GM12878 (cell line): ENCODE results near the gene DDX51. TPM values are rescaled to one million over a fixed set of nuclear protein-coding genes. Genes with fewer than 3 reads are reported as not detected.

Source experiments
- ATAC-seq: fragments of 200-7000 bp; cut with Tn5 transposase; 3 replicates; pipeline ENCODE4 v1.9.1; 2020; ENCODE audit warnings: mild to moderate bottlenecking, moderate library complexity
- BruUV-seq: library from RNA; stranded (reverse); fragments of 400-500 nt; replicated peaks from 2 replicates; lab custom pipeline; 2021; lab: Mats Ljungman, UMichigan
- CTCF ChIA-PET: fragments of 300-600 bp; sonication (Branson Sonifier 250); formaldehyde crosslinking; extraction: SDS; loops from one replicate; lab custom pipeline; 2021; ENCODE audit warnings: inconsistent platforms; lab: Yijun Ruan, JAX
- POLR2A ChIA-PET: fragments of 350-600 bp; formaldehyde crosslinking; extraction: SDS; loops from one replicate; lab custom pipeline; 2021; ENCODE audit warnings: inconsistent platforms; lab: Charles Lee
- RAD21 ChIA-PET: fragments of 300-600 bp; sonication (Branson Sonifier 250); formaldehyde crosslinking; loops from one replicate; lab custom pipeline; 2023; ENCODE audit warnings: antibody characterized with exemption; ENCODE audit not compliant: unreplicated experiment; lab: Charles Lee
- SMC1A ChIA-PET: fragments of 300-600 bp; sonication (Branson Sonifier 250); formaldehyde crosslinking; loops from one replicate; lab custom pipeline; 2023; ENCODE audit not compliant: unreplicated experiment, uncharacterized antibody; lab: Charles Lee
- DNase-seq: peaks from one replicate; pipeline ENCODE4 v3.0.0-alpha.2; 2011; ENCODE audit warnings: low read depth, low spot score
- FAIRE-seq: peaks from 3 replicates; lab custom pipeline; 2011; peaks lifted over from hg19 to GRCh38; lab: Jason Lieb, UNC
- H2AFZ ChIP-seq: 2 replicates; pipeline ENCODE4 v1.6.0; 2011; ENCODE audit warnings: low read depth, low read length, control low read depth; ENCODE audit not compliant: control insufficient read depth
- H3K27ac ChIP-seq: 2 replicates; pipeline ENCODE4 v1.5.1; 2011; ENCODE audit warnings: control low read depth; ENCODE audit not compliant: control insufficient read depth, insufficient read depth
- H3K27me3 ChIP-seq, 2 experiments: replicated peaks in 1 of 2; 2 replicates each; pipeline versions ENCODE4 v1.6.0 to v1.6.1; 2011; ENCODE audit warnings: low read length in 1 of 2; ENCODE audit not compliant: control insufficient read depth in 2 of 2, insufficient read depth in 2 of 2
- H3K36me3 ChIP-seq, 2 experiments: 2 replicates each; pipeline ENCODE4 v1.5.1; 2011; ENCODE audit warnings: low read length in 1 of 2; ENCODE audit not compliant: control insufficient read depth in 2 of 2, insufficient read depth in 2 of 2
- H3K4me1 ChIP-seq: 2 replicates; pipeline ENCODE4 v1.6.1; 2011; ENCODE audit warnings: mild to moderate bottlenecking, low read length, moderate library complexity, mixed read lengths; ENCODE audit not compliant: control insufficient read depth, insufficient read depth
- H3K4me2 ChIP-seq: 2 replicates; pipeline ENCODE4 v1.6.0; 2011; ENCODE audit warnings: control low read depth; ENCODE audit not compliant: control insufficient read depth, insufficient read depth
- H3K4me3 ChIP-seq: fragments of 200-600 bp; sonication (generic); 2 replicates; pipeline ENCODE4 v1.5.1; 2016
- H3K79me2 ChIP-seq: 2 replicates; pipeline ENCODE4 v1.6.0; 2011; ENCODE audit warnings: low read length; ENCODE audit not compliant: control insufficient read depth, insufficient read depth
- H3K9ac ChIP-seq: 2 replicates; pipeline ENCODE4 v1.8.0; 2011; ENCODE audit warnings: low read length, control low read depth, mixed read lengths; ENCODE audit not compliant: control insufficient read depth, insufficient read depth
- H3K9me3 ChIP-seq: replicated peaks from 3 replicates; pipeline ENCODE4 v1.5.1; 2011; ENCODE audit warnings: mild to moderate bottlenecking, low read length; ENCODE audit not compliant: control insufficient read depth, insufficient read depth
- H4K20me1 ChIP-seq: 2 replicates; pipeline ENCODE4 v1.6.0; 2011; ENCODE audit not compliant: control insufficient read depth, insufficient read depth
- BCLAF1 ChIP-seq: fragments of 450-650 bp; IDR thresholded peaks from 2 replicates; pipeline ENCODE4 v1.6.1; 2017; ENCODE audit warnings: antibody characterized with exemption, mild to moderate bottlenecking, moderate library complexity
- WGBS: methylation state at CpG from one replicate; pipeline ENCODE4 v1.1.6; 2016; ENCODE audit warnings: low lambda C conversion rate; ENCODE audit not compliant: insufficient replicate concordance, insufficient coverage; ENCODE audit errors: missing lambda C conversion rate; 5-methylcytosine and 5-hydroxymethylcytosine counted together
- in situ Hi-C: fragments of 300-500 bp; cut with MboI; formaldehyde crosslinking; loops from 9 replicates; pipeline ENCODE4 v1.14.3; 2018; ENCODE audit warnings: mixed read lengths
- intact Hi-C: fragments of 100-400 bp; cut with micrococcal nuclease; formaldehyde crosslinking; loops from one replicate; pipeline ENCODE4 v1.14.2; 2022; ENCODE audit not compliant: unreplicated experiment
- polyA plus RNA-seq, 11 experiments: library from polyadenylated mRNA; depleted of rRNA in 4 of 11; unstranded in 6 of 11; stranded (reverse) in 5 of 11; fragments of >200 nt; fragmentation: Nextera tagmentation in 4 of 11; fragmentation: Illumina TruSeq in 1 of 11; extraction: Ambion mirVana in 4 of 11; extraction: Trizol in 1 of 11; gene quantifications; 1 replicate in 1 of 11; 2 replicates in 10 of 11; pipeline versions ENCODE4 v1.2.1 to v1.2.3, GENCODE V29; 2011 to 2016; ENCODE audit warnings: inconsistent platforms in 2 of 11, missing spikeins in 2 of 11, low read depth in 1 of 11
- total RNA-seq, 4 experiments: library from RNA; depleted of rRNA in 3 of 4; stranded (reverse); fragments of >200 nt in 3 of 4; fragmentation: Illumina TruSeq in 1 of 4; extraction: Trizol in 1 of 4; gene quantifications; 2 replicates each; pipeline versions ENCODE4 v1.2.1 to v1.2.3, GENCODE V29; 2013 to 2021

The DDX51 gene
- total and polyA plus RNA-seq, 10 of the 15 experiments (the other 5 are each of a cell fraction or from before 2014, with no cell fraction given): 0.97 to 29.1 (median 9.8) TPM

GRCh38 chr12:132142679-132143335 is 1.3 kb downstream of the DDX51 start:
- Histone ChIP-seq H3K79me2 (peaks cover 38% of the 10 kb centered on the region), H3K27ac (peak overlapping the region; percentile 53; the same call in 1 of the 2 replicates), H4K20me1 (no peaks in the 10 kb centered on the region), H3K9me3 (no peaks in the 10 kb centered on the region), H3K9ac (peak overlapping the region; percentile 78)
- FAIRE-seq (no peak), ATAC-seq (no peak)
- SMC1A ChIA-PET: no interaction called here
- no peak for TF ChIP-seq BCLAF1
- TF ChIP-seq, all 136 proteins: peak for 0
- peak overlapping the region; percentile 92 for H3K4me2 ChIP-seq
- H3K4me3 ChIP-seq: peak overlapping the region; percentile 88
- intact Hi-C loops: loop anchor here (2.0 kb wide), 1 partner anchor 70 kb away; no protein-coding TSS in a partner anchor
- H3K36me3 ChIP-seq: peaks cover 3 to 25% of the 10 kb centered on the region in 2 experiments; a peak in 3 of 4 replicates
- H2AFZ ChIP-seq: no peak overlapping the region
- CTCF ChIA-PET: no interaction called here
- BruUV-seq: TSS peak; percentile 47
- in situ Hi-C loops: no loop called here
- peaks cover 11% of the 10 kb centered on the region for H3K4me1 ChIP-seq
- POLR2A ChIA-PET: no interaction called here
- H3K27me3 ChIP-seq: no peaks in the 10 kb centered on the region
- DNase-seq: no peak
- RAD21 ChIA-PET: no interaction called here
- 64% methylated on average over 24 of the region's 24 CpGs for WGBS
